Measurements from ENCODE around the gene PINK1. TPM values are rescaled to one million over a fixed set of nuclear protein-coding genes. Genes with fewer than 3 reads are reported as not detected.

Gene PINK1
- total RNA-seq, 1 experiment from 2014 or later = 7.2 TPM

DNA sequence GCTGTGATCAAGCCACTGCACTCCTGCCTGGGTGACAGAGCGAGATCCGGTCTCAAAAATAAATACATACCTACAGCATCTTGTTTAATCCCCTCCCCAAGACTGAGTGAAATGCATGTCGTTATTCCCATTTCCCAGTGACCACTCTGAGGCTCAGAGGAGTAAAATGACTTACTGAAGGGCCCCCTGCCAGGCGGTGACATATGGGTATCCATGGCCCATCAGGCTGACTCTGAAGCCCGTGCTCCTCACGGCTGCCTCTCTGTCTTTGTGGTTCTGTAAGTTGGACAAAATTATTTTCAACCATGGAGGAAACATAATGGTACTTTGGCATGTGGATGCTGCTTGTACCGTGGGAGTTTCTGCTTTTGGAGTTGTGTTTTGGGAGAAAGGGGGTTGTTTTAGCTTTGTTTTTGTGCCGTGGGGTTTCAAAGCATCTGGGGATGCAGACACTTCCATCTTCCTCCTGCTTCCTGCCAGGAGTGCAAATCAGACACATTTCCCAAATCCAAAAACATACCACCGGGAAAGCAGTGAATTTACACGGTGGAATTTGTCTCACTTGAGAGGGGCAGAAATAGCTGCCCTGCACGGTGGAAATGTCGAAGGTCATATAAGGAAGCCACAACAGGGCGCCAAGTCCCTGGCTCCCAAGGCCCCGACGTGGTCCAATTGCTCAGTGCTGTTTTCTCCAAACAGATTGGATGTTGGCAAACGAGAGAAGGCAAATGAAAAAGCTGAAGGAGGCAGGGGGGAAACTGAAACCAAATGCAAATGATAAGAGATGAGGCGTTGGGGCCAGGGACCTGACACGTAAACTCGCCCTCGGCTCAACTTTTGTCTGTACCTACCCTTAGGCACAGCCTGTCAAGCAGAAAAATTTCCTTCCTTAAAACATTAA, 17.1 kb upstream of the PINK1 start:
- DNase-seq (ENCODE audit: low spot score) = no peak
- CTCF ChIA-PET = no interaction called here
- no peak overlapping the region for H3K4me3 ChIP-seq (ENCODE audit: low read depth, low read length, poor library complexity, severe bottlenecking)
- H3K36me3 ChIP-seq (ENCODE audit: insufficient read depth, low read length, poor library complexity, severe bottlenecking) = no peaks in the 10 kb centered on the region
- no peaks in the 10 kb centered on the region for H3K4me1 ChIP-seq (ENCODE audit: insufficient read depth, low read length, poor library complexity, severe bottlenecking)
- POLR2A ChIA-PET (ENCODE audit: low non-redundant PET) = no interaction called here
- H3K27me3 ChIP-seq (replicated peaks; ENCODE audit: insufficient read depth, low read depth, low read length, poor library complexity) = no peaks in the 10 kb centered on the region
- H3K27ac ChIP-seq (ENCODE audit: low read depth, low read length, poor library complexity, severe bottlenecking) = no peak overlapping the region
- no peaks in the 10 kb centered on the region for H3K9me3 ChIP-seq (ENCODE audit: low read depth, low read length, poor library complexity, severe bottlenecking)
- intact Hi-C loops (cut with micrococcal nuclease; ENCODE audit: unreplicated experiment) = no loop called here
- TF ChIP-seq EZH2 (IDR thresholded peaks at IDR 0.05; ENCODE audit: borderline replicate concordance, low read depth, low read length, poor library complexity, severe bottlenecking) = no peak
- TF ChIP-seq, protein P1, sequence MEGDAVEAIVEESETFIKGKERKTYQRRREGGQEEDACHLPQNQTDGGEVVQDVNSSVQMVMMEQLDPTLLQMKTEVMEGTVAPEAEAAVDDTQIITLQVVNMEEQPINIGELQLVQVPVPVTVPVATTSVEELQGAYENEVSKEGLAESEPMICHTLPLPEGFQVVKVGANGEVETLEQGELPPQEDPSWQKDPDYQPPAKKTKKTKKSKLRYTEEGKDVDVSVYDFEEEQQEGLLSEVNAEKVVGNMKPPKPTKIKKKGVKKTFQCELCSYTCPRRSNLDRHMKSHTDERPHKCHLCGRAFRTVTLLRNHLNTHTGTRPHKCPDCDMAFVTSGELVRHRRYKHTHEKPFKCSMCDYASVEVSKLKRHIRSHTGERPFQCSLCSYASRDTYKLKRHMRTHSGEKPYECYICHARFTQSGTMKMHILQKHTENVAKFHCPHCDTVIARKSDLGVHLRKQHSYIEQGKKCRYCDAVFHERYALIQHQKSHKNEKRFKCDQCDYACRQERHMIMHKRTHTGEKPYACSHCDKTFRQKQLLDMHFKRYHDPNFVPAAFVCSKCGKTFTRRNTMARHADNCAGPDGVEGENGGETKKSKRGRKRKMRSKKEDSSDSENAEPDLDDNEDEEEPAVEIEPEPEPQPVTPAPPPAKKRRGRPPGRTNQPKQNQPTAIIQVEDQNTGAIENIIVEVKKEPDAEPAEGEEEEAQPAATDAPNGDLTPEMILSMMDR (conservative IDR thresholded peaks at IDR 0.05; ENCODE audit: low read depth, low read length) = no peak
- no TSS peak for BruUV-seq (replicated peaks)

DNA sequence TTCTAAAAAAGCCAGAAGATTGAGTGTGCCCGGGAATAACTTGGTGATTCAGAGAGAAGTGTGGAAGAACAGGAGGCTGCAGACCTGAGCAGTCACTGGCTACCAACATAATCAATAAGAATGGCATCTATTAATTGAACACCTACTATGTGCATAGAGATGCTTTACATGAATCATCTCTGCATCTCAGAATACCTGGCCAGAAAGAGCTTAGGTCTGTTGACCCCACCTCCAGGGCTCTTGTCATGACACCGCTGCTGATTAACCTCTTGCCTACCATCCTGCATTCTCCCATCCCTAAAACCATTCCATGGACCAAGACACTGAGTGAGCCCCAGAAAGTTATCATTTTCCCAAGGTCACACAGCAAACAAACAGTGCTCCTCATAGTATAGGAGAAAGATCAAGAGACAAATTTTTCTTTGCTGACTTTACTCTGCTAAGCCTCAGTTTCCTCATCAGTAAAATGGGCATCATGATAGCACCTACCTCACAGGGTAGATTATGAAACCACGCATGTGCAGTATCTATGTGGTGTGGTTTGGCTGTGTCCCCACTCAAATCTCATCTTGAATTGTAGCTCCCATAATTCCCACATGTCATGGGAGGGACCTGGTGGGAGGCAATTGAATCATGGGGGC, 16.3 kb upstream of the PINK1 start:
- intact Hi-C loops (cut with micrococcal nuclease; ENCODE audit: unreplicated experiment) = no loop called here
- no peak for TF ChIP-seq EZH2 (IDR thresholded peaks at IDR 0.05; ENCODE audit: borderline replicate concordance, low read depth, low read length, poor library complexity, severe bottlenecking)
- TF ChIP-seq, protein P1 (conservative IDR thresholded peaks at IDR 0.05; ENCODE audit: low read depth, low read length) = no peak

DNA sequence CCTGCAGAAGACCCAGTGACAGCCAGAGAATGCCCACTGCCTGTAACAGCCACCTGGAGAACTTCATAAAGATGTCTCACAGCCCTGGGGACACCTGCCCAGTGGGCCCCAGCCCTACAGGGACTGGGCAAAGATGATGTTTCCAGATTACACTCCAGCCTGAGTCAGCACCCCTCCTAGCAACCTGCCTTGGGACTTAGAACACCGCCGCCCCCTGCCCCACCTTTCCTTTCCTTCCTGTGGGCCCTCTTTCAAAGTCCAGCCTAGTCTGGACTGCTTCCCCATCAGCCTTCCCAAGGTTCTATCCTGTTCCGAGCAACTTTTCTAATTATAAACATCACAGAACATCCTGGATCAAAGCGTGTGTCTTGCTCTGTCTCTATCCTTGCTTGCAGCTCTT, 14.7 kb upstream of the PINK1 start:
- TF ChIP-seq, protein P1 (conservative IDR thresholded peaks at IDR 0.05; ENCODE audit: low read depth, low read length) = no peak
- no peak for TF ChIP-seq EZH2 (IDR thresholded peaks at IDR 0.05; ENCODE audit: borderline replicate concordance, low read depth, low read length, poor library complexity, severe bottlenecking)
- Histone ChIP-seq H3K4me3 (ENCODE audit: low read depth, low read length, poor library complexity, severe bottlenecking) (no peak overlapping the region), H3K9me3 (ENCODE audit: low read depth, low read length, poor library complexity, severe bottlenecking) (no peaks in the 10 kb centered on the region), H3K27ac (ENCODE audit: low read depth, low read length, poor library complexity, severe bottlenecking) (no peak overlapping the region), H3K36me3 (ENCODE audit: insufficient read depth, low read length, poor library complexity, severe bottlenecking) (no peaks in the 10 kb centered on the region), H3K4me1 (ENCODE audit: insufficient read depth, low read length, poor library complexity, severe bottlenecking) (no peaks in the 10 kb centered on the region), H3K27me3 (replicated peaks; ENCODE audit: insufficient read depth, low read depth, low read length, poor library complexity) (no peaks in the 10 kb centered on the region)
- POLR2A ChIA-PET (ENCODE audit: low non-redundant PET) = no interaction called here
- CTCF ChIA-PET = interaction anchor here (1.3 kb wide), 1 partner anchor 44 kb away, joined by 3 read pairs; no protein-coding TSS in a partner anchor
- intact Hi-C loops (cut with micrococcal nuclease; ENCODE audit: unreplicated experiment) = no loop called here
- no TSS peak for BruUV-seq (replicated peaks)
- no peak for DNase-seq (ENCODE audit: low spot score)

More for the DNA sequence above, 16.3 kb upstream of the PINK1 start:
- H3K36me3 ChIP-seq (ENCODE audit: insufficient read depth, low read length, poor library complexity, severe bottlenecking) = no peaks in the 10 kb centered on the region
- no peaks in the 10 kb centered on the region for H3K9me3 ChIP-seq (ENCODE audit: low read depth, low read length, poor library complexity, severe bottlenecking)
- H3K4me1 ChIP-seq (ENCODE audit: insufficient read depth, low read length, poor library complexity, severe bottlenecking) = no peaks in the 10 kb centered on the region
- POLR2A ChIA-PET (ENCODE audit: low non-redundant PET) = no interaction called here
- no peaks in the 10 kb centered on the region for H3K27me3 ChIP-seq (replicated peaks; ENCODE audit: insufficient read depth, low read depth, low read length, poor library complexity)
- BruUV-seq (replicated peaks) = no TSS peak
- H3K27ac ChIP-seq (ENCODE audit: low read depth, low read length, poor library complexity, severe bottlenecking) = no peak overlapping the region
- no peak overlapping the region for H3K4me3 ChIP-seq (ENCODE audit: low read depth, low read length, poor library complexity, severe bottlenecking)
- no peak for DNase-seq (ENCODE audit: low spot score)
- CTCF ChIA-PET = interaction anchor here (1.3 kb wide), 1 partner anchor 42 kb away, joined by 3 read pairs; no protein-coding TSS in a partner anchor
